Measurements from ENCODE around the gene TCF25.

- TF ChIP-seq POLR2A (IDR thresholded peaks at IDR 0.05; ENCODE audit: low read depth) (no peak), CTCF (IDR thresholded peaks at IDR 0.05) (no peak), POLR2AphosphoS5 (IDR thresholded peaks at IDR 0.05) (peak in 1 of 2 donors; percentile 7), EP300 (IDR thresholded peaks at IDR 0.05) (no peak)
Observed at GRCh38 chr16:89912627-89913026, 39.2 kb downstream of the TCF25 start.
